ENCODE data around the gene TMCC3. TPM values are rescaled to one million over a fixed set of nuclear protein-coding genes. Genes with fewer than 3 reads are reported as not detected.

The TMCC3 gene
- total and polyA plus RNA-seq, 2 experiments from 2014 or later: 1.4 to 3.6 TPM

- TF ChIP-seq EZH2 (IDR thresholded peaks at IDR 0.05; ENCODE audit: low read depth, unreplicated experiment) (no peak), JUNB (IDR thresholded peaks at IDR 0.05; ENCODE audit: unreplicated experiment) (no peak), CREB1 (CRISPR knock-in tag; IDR thresholded peaks at IDR 0.05; ENCODE audit: low read depth) (no peak)
Measured at GRCh38 chr12:94660436-94660835, 10.1 kb upstream of the TMCC3 start (continued).

- DNase-seq (ENCODE audit: low spot score) (no peak), ATAC-seq (no peak)
- Histone ChIP-seq H4K20me1 (replicated peaks; ENCODE audit: insufficient read depth) (no peaks in the 10 kb centered on the region), H2AFZ (no peak overlapping the region), H3K27ac (ENCODE audit: low read depth) (no peak overlapping the region), H3F3A (replicated peaks; ENCODE audit: low read depth) (no peaks in the 10 kb centered on the region), H3K4me3 (no peak overlapping the region), H3K4me2 (no peak overlapping the region), H3K9me2 (ENCODE audit: insufficient read depth) (no peaks in the 10 kb centered on the region), H3K4me1 (ENCODE audit: insufficient read depth) (peaks cover 11% of the 10 kb centered on the region), H3K27me3 (ENCODE audit: insufficient read depth) (no peaks in the 10 kb centered on the region), H3K36me3 (ENCODE audit: insufficient read depth) (no peaks in the 10 kb centered on the region), H3K79me2 (replicated peaks; ENCODE audit: insufficient read depth) (no peaks in the 10 kb centered on the region)
- H3K9me3 Mint-ChIP-seq: no peaks in the 10 kb centered on the region
- H3K4me1 Mint-ChIP-seq: peaks cover 14% of the 10 kb centered on the region
- H3K27me3 Mint-ChIP-seq (ENCODE audit: insufficient read depth, low read depth, poor library complexity): no peaks in the 10 kb centered on the region
- H3K4me3 Mint-ChIP-seq: no peak overlapping the region
- H3K27ac Mint-ChIP-seq: no peak overlapping the region
- no peaks in the 10 kb centered on the region for H3K36me3 Mint-ChIP-seq (ENCODE audit: low read depth)
- TF ChIP-seq ZNF331 (CRISPR knock-in tag; IDR thresholded peaks at IDR 0.05; ENCODE audit: low read depth) (no peak), EZH2 (IDR thresholded peaks at IDR 0.05; ENCODE audit: low read depth, unreplicated experiment) (no peak)
Measured at GRCh38 chr12:94659346-94659930, 9.1 kb upstream of the TMCC3 start.

GRCh38 chr12:94658931-94659330 is 8.6 kb upstream of the TMCC3 start:
- H3K27ac Mint-ChIP-seq: no peak overlapping the region
- Histone ChIP-seq H4K20me1 (replicated peaks; ENCODE audit: insufficient read depth) (no peaks in the 10 kb centered on the region), H3K36me3 (ENCODE audit: insufficient read depth) (no peaks in the 10 kb centered on the region), H3K9me2 (ENCODE audit: insufficient read depth) (no peaks in the 10 kb centered on the region), H3K79me2 (replicated peaks; ENCODE audit: insufficient read depth) (no peaks in the 10 kb centered on the region), H3K4me3 (no peak overlapping the region), H3K4me1 (ENCODE audit: insufficient read depth) (peaks cover 15% of the 10 kb centered on the region), H3K4me2 (no peak overlapping the region), H3K27ac (ENCODE audit: low read depth) (no peak overlapping the region), H2AFZ (no peak overlapping the region), H3F3A (replicated peaks; ENCODE audit: low read depth) (no peaks in the 10 kb centered on the region), H3K27me3 (ENCODE audit: insufficient read depth) (no peaks in the 10 kb centered on the region)
- no peaks in the 10 kb centered on the region for H3K36me3 Mint-ChIP-seq (ENCODE audit: low read depth)
- H3K9me3 Mint-ChIP-seq: no peaks in the 10 kb centered on the region
- no peak for DNase-seq (ENCODE audit: low spot score)
- peaks cover 17% of the 10 kb centered on the region for H3K4me1 Mint-ChIP-seq
- no peak for ATAC-seq
- TF ChIP-seq NANOG (IDR thresholded peaks at IDR 0.05; ENCODE audit: borderline replicate concordance): no peak
- no peak overlapping the region for H3K4me3 Mint-ChIP-seq
- H3K27me3 Mint-ChIP-seq (ENCODE audit: insufficient read depth, low read depth, poor library complexity): no peaks in the 10 kb centered on the region

- no peaks in the 10 kb centered on the region for H3K27me3 ChIP-seq (ENCODE audit: insufficient read depth)
- Mint-ChIP-seq H3K9me3 (no peaks in the 10 kb centered on the region), H3K36me3 (ENCODE audit: low read depth) (no peaks in the 10 kb centered on the region), H3K4me3 (no peak overlapping the region), H3K27ac (no peak overlapping the region), H3K27me3 (ENCODE audit: insufficient read depth, low read depth, poor library complexity) (peaks cover under 1% of the 10 kb centered on the region), H3K4me1 (peaks cover 17% of the 10 kb centered on the region)
- ATAC-seq (no peak), DNase-seq (ENCODE audit: low spot score) (no peak)
- no peaks in the 10 kb centered on the region for H3F3A ChIP-seq (replicated peaks; ENCODE audit: low read depth)
- no peak overlapping the region for H2AFZ ChIP-seq
- peaks cover 15% of the 10 kb centered on the region for H3K4me1 ChIP-seq (ENCODE audit: insufficient read depth)
- TF ChIP-seq NANOG (IDR thresholded peaks at IDR 0.05; ENCODE audit: borderline replicate concordance) (no peak), ZNF114 (CRISPR knock-in tag; IDR thresholded peaks at IDR 0.05) (no peak)
- no peaks in the 10 kb centered on the region for H4K20me1 ChIP-seq (replicated peaks; ENCODE audit: insufficient read depth)
- H3K36me3 ChIP-seq (ENCODE audit: insufficient read depth): no peaks in the 10 kb centered on the region
- H3K4me3 ChIP-seq: no peak overlapping the region
- no peak overlapping the region for H3K27ac ChIP-seq (ENCODE audit: low read depth)
- H3K4me2 ChIP-seq: no peak overlapping the region
- no peaks in the 10 kb centered on the region for H3K79me2 ChIP-seq (replicated peaks; ENCODE audit: insufficient read depth)
- no peaks in the 10 kb centered on the region for H3K9me2 ChIP-seq (ENCODE audit: insufficient read depth)
Measured at GRCh38 chr12:94656556-94656955, 6.2 kb upstream of the TMCC3 start.

All from GM23338 (cell line).